ENCODE results near the gene EFCAB7. TPM values are rescaled to one million over a fixed set of nuclear protein-coding genes. Genes with fewer than 3 reads are reported as not detected.

EFCAB7 gene
- total and polyA plus RNA-seq, 9 donors, result 6.5 to 26.3 (median 8.2) TPM

DNA sequence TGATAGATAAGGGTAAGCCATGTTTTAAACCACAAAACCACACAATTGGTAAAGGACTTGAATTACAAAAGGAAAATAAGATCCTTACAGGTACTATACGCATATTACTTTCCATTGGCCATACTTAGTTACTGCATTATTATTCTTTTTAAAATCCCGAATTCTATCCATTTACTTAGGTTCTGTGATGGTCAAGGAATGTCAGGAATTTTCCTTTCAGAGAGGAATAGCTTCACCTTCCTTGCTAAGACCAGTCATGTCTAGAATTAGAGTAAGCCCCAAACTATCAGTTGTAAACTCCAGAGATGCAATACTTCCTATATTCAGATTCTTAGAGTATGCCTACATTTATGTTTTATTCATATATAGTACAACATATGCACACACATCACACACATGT is 13.7 kb downstream of the EFCAB7 start:
- Histone ChIP-seq H3K4me3 (no peak overlapping the region), H3K27me3 (no peaks in the 10 kb centered on the region), H3K27ac (no peak overlapping the region), H3K4me1 (ENCODE audit: insufficient read depth) (no peaks in the 10 kb centered on the region), H3K9me3 (no peaks in the 10 kb centered on the region), H3K36me3 (no peaks in the 10 kb centered on the region)
- no peak for DNase-seq
- 82 to 88% (median 84%) methylated on average over 2 of the region's 2 CpGs for WGBS, 3 donors
- intact Hi-C loops (cut with DNase I), result no loop called here
- TF ChIP-seq EP300 (IDR thresholded peaks at IDR 0.05) (no peak), POLR2A (IDR thresholded peaks at IDR 0.05) (no peak)
- TF ChIP-seq, protein P1, sequence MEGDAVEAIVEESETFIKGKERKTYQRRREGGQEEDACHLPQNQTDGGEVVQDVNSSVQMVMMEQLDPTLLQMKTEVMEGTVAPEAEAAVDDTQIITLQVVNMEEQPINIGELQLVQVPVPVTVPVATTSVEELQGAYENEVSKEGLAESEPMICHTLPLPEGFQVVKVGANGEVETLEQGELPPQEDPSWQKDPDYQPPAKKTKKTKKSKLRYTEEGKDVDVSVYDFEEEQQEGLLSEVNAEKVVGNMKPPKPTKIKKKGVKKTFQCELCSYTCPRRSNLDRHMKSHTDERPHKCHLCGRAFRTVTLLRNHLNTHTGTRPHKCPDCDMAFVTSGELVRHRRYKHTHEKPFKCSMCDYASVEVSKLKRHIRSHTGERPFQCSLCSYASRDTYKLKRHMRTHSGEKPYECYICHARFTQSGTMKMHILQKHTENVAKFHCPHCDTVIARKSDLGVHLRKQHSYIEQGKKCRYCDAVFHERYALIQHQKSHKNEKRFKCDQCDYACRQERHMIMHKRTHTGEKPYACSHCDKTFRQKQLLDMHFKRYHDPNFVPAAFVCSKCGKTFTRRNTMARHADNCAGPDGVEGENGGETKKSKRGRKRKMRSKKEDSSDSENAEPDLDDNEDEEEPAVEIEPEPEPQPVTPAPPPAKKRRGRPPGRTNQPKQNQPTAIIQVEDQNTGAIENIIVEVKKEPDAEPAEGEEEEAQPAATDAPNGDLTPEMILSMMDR (IDR thresholded peaks at IDR 0.05), result no peak

DNA sequence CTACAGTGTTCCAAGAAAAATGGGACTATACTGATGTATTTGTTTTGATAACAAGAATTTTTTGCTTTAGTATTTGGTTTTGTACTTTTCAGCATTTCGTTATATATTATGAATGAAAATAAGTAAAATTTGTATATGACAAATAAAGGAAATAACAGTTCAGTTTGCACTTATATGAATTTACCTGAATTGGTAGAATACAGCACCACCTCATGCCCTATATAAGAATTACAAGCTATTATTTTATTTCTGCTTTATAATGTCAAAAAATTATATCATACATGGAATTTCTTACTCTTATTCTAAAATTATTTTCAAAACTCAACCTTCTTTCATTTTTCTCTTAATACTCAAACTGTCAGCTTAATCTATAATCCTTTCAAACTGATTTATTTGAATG is 14.6 kb downstream of the EFCAB7 start:
- Histone ChIP-seq H3K36me3 (no peaks in the 10 kb centered on the region), H3K27ac (no peak overlapping the region), H3K4me3 (no peak overlapping the region), H3K9me3 (no peaks in the 10 kb centered on the region), H3K4me1 (ENCODE audit: insufficient read depth) (no peaks in the 10 kb centered on the region), H3K27me3 (no peaks in the 10 kb centered on the region)
- intact Hi-C loops (cut with DNase I), result no loop called here
- TF ChIP-seq, protein P1 (IDR thresholded peaks at IDR 0.05), result no peak
- TF ChIP-seq POLR2A (IDR thresholded peaks at IDR 0.05), result no peak
- no peak for TF ChIP-seq EP300 (IDR thresholded peaks at IDR 0.05)
- 65 to 68% (median 68%) methylated on average over 1 of the region's 1 CpG for WGBS, 3 donors
- no peak for DNase-seq

DNA sequence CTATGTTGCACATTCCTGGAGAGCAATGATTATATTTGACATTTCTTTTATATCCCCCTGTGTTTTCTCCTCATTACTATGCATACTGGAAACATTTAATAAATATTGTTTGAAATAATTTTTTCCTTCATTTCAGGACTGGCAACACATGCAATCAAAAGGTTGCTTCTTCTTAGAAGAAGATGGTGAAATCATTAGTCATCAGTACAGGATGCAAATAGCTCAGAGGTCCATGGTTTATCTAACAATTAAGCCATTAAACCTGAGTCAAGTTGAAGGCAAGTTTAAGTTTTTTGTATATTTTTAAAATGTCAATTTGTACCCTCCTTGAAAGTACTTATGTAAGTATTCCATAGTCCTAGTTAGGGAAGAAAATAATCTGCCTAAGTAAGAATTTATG is 22.5 kb downstream of the EFCAB7 start:
- Histone ChIP-seq H3K9me3 (no peaks in the 10 kb centered on the region), H3K27me3 (no peaks in the 10 kb centered on the region), H3K4me1 (ENCODE audit: insufficient read depth) (no peaks in the 10 kb centered on the region), H3K4me3 (no peak overlapping the region), H3K36me3 (no peaks in the 10 kb centered on the region), H3K27ac (no peak overlapping the region)
- intact Hi-C loops (cut with DNase I), result no loop called here
- TF ChIP-seq EP300 (IDR thresholded peaks at IDR 0.05) (no peak), POLR2A (IDR thresholded peaks at IDR 0.05) (no peak)
- TF ChIP-seq, protein P1 (IDR thresholded peaks at IDR 0.05), result no peak
- DNase-seq, result no peak

DNA sequence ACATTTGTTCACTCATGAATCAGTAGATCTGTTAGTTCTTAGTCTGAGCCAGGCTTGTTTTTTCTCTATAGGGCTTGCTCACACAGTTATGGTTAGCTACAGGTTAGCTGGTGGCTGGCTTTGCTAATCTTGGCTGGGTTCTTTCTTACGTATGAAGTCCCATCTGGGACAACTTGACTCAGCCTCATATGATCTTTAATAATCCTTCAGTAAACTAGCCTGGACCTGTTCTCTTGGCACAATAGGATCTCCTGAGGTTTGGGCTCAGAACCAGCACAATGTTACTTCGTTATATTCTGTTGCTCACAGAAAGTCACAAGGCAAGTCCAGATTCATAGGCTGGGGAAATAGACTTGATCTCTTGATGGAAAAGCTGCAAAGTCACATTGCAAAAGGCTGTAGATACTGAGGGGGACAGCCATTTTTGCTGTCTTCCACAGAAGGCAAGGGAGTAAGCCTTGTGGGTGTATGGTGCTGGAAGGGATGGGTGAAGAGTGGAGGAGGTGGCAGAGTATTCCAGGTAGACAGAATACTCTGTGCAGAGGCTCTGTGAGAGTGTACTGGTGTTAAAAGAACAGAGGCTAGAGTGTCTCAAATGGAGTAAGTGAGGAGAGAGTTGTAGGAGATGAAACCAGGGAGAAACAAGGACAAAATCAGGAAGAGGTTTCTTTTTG is 24.4 kb downstream of the EFCAB7 start:
- intact Hi-C loops (cut with DNase I), result no loop called here
- no peak for DNase-seq
- Histone ChIP-seq H3K36me3 (no peaks in the 10 kb centered on the region), H3K4me3 (no peak overlapping the region), H3K27me3 (no peaks in the 10 kb centered on the region), H3K9me3 (no peaks in the 10 kb centered on the region), H3K27ac (no peak overlapping the region), H3K4me1 (ENCODE audit: insufficient read depth) (no peaks in the 10 kb centered on the region)
- 70 to 94% (median 77%) methylated on average over 2 of the region's 2 CpGs for WGBS, 3 donors
- TF ChIP-seq, protein P1 (IDR thresholded peaks at IDR 0.05), result no peak
- TF ChIP-seq POLR2A (IDR thresholded peaks at IDR 0.05) (no peak), EP300 (IDR thresholded peaks at IDR 0.05) (no peak)

All from ovary (tissue), 9 donors.